HL-60/S4 treated with retinoic acid at 250 ng/mL for 4 days and 3 days (cell line): ENCODE results near the gene AKR1C4.
"Not testable (repeated sequence)": the region's sequence is repeated elsewhere in the genome, so short reads cannot be mapped to it uniquely, and the experiment has no call there.

Source experiments
- in situ Hi-C: fragments of 300-500 bp; cut with MboI; formaldehyde crosslinking; loops from 2 replicates; pipeline ENCODE4 v1.7.0; 2022; ENCODE audit warnings: low sequenced_read_pairs

Gene AKR1C4

DNA sequence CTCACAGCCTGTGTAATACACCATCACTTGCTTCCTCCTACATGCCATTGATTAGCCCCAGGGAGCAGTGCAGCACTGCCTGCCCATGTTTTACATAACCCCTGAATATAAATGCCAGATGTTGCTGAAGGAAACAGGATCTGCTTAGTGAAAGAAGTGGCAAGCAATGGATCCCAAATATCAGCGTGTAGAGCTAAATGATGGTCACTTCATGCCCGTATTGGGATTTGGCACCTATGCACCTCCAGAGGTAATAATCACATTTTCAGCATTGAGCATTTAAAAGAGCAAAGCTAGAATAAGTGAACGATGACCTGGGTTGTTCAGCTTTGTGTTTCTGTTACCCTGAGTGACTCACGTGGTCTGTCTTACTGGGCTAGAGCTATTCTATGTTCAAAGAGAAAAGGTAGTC lies at the start of gene AKR1C4:
TSS of gene AKR1C4 (plus strand) at position 136 of the 412 bp plus-strand sequence. CDS start at position 167, 31 bp downstream.
- in situ Hi-C loops = no loop called here

DNA sequence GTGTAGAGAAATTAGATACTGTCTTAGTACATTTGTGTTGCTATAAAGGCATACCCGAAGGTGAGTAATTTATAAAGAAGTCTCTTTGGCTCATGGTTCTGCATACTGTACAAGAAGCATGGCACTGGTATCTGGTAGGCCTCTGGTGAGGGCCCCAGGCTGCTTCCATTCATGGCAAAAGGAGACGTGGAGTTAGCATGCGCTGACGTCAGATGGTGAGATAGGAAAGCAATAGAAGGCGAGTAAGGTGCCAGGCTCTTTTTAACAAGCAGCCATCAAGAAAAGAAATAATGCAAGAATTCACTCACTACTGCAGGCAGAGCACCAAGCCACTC lies 49.8 kb upstream of the AKR1C4 start:
- in situ Hi-C loops = no loop called here

DNA sequence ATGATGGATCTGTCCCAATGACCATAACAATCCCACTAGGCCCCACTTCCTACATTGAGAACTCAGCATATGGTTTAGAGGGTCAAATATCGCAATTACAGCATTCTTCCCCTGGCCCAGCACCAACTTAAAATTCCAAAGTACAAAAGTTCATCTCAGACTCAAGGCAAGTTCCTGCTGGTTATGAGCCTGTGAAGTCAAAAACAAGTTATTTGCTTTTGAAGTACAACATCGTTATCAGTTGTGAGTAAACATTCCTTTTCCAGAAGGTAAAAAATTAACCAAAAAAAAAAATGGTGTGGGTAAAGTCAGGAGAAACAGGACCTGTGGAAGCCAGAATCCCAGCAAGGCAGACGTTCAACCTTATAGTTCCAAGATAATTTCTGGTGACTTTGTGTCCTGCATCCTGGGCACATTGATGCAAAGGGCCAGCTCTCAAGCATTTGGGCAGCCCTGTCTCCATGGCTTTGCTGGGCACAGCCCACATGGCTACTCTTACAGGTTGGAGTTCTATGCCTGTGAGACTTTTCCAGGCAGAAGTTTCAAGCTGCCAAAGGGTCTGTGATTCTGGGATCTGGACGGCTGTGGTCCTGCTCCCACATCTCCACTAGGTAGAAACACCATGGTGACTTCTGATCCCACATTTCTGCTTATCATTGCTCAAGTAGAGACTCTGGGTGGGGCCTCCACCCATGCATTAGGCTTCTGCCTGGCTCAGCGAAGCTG lies 49.2 kb upstream of the AKR1C4 start:
- in situ Hi-C loops = no loop called here

DNA sequence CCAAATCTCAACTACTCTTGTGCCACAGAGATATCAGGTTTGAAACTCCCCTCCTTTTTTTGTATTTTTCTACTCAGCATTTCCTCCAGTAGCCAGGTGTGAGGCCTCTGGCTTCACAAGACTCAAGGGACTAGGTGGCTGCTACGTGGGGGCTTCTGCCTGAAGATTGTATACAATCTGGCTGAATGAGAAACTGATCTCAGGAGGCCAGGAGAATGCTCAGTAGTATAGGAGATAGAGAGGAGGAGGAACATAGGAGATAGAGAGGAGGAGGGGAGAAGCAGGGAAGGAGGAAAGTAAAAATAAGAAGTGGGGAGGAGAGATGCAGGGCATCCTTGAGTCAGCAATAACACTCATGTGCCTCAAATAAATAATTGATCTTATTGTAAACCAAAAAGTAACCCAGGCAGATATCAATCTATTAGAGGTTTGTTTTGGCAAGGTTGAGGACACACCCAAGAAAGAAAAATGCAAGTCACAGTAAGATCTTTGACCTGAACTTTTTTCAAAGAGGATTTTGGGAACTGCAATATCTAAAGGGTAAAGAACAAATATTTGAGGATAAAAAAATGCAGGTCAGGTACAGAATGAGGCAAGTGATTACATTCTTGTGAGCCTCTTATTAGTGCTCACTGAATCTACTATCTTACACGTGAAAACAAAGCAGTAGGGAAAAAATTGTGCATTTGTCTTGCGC lies 48.5 kb upstream of the AKR1C4 start:
- in situ Hi-C loops = no loop called here

DNA sequence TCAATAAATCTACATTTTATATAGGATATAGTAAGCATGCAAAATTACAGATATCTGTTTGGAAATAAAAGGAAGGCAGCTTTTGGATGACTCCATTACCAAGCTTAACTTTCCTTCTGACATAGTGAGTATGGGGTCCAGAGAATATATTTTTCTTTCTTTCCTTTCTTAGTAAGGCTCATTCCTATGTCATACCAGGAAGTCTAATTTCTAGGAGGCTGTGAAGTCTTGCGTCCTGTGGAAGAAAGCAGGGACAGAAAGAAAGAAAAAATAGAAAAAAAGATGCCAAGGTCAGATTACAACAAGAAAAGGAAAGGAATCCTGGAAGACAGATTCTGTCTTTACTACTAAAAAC lies 48.0 kb upstream of the AKR1C4 start:
- in situ Hi-C loops = no loop called here

DNA sequence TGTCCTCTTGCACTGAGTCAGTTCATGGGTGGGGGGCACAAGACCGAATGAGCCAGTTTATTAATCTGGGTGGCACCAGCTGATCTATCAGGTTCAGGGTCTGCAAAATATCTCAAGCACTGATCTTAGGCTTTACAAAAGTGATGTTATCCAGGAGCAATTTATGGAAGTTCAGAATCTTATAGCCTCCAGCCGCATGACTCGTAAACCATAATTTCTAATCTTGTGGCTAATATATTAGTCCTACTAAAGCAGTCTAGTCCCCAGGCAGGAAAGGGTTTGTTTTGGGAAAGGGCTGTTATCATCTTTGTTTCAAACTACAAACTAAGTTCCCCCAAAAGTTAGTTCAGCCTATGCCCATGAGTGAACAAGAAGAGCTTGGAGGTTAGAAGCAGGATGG lies 45.6 kb upstream of the AKR1C4 start:
- in situ Hi-C loops = no loop called here

DNA sequence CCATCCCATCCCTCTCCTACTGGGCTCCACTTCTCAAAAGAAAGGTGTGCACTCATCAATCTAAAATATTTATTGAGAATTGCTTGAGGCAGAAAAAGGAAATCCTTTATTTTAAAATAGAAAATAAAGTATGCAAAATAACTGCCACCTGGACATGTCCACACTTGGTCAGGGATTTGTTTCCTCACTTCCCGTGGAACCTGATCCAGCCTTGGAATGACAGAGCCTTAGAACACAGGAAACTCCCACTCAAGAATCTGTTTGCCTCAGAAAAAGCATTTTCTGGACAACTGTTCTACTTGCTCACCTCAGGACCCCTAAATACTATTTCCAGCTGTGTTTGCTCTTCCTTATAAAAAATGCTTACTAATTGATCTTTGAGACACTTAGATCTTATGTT lies 40.7 kb upstream of the AKR1C4 start:
- in situ Hi-C loops = no loop called here

DNA sequence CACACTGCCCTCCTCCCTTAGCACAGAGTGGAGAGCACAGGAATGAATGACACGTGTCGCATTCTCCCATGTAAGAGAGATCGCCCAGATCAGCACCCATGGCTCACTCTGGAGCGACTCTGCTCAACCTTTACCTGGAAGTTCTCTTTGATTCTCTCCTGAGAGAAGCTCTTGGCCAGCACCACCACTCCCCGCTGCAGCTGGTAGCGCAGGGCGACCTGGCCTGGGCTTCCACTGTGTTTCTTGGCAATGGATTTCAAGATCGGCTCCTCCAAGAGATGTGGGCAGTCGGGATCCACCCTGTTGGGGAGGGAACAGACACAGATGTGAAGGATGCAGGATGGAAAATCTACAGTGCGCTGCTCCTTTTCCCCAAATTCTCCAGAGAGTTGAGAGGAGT lies 39.1 kb upstream of the AKR1C4 start:
- in situ Hi-C loops = no loop called here

DNA sequence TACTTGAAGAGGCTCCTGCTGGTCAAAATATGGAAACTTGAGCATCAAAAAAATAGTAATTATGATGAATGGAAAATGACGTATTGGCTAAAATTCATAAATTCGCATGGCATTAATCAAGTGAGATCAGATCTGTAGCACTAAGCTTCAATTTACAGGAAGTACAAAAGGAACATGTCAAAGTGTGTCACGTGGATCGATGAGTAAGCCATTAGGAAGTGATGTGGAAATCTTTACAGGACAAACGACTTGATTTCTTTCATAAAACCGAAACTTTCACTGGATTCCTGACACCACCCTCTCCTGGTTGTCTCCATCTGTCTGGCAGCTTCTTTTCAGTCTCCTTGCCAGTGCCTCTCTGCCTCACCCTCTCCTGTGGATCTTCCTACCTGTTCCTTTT lies 37.5 kb upstream of the AKR1C4 start:
- in situ Hi-C loops = no loop called here

DNA sequence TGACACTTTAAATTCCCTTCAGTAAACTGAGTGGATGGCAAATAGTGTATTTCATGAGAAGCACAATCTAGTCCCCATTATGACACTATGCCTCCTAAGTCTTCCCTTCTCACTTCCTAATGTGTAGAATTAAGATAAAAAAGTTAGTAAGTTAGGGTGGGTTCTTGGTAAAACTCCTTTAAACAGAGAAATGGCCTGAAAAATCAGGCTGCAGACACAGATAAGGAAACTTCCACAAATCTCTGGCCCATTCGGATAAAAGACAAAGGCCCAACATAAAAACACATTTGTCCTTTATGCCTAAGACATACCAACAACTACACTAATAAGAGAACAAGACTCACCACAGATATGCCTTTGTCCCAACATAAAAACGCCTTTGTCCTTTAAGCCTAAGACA lies 33.1 kb upstream of the AKR1C4 start:
- in situ Hi-C loops = no loop called here

DNA sequence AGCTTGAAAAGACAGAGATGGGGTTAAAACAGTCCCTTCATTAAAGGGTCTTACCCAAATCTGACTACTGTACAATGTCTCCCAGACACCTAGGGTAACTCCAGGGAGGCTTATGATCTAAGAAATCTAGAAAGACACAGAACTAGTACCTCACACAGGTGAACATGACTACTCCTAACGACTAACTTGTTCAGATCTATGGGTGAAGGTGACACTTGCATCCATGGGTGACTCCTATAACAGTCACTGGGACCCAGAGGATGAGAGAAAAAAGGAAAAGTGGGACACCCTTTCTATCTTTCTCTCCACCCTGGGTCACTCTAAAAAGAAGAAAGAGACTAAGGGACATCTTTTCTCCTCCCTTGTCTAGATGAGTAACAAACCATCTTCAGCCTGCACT lies 30.9 kb upstream of the AKR1C4 start:
- in situ Hi-C loops = no loop called here

DNA sequence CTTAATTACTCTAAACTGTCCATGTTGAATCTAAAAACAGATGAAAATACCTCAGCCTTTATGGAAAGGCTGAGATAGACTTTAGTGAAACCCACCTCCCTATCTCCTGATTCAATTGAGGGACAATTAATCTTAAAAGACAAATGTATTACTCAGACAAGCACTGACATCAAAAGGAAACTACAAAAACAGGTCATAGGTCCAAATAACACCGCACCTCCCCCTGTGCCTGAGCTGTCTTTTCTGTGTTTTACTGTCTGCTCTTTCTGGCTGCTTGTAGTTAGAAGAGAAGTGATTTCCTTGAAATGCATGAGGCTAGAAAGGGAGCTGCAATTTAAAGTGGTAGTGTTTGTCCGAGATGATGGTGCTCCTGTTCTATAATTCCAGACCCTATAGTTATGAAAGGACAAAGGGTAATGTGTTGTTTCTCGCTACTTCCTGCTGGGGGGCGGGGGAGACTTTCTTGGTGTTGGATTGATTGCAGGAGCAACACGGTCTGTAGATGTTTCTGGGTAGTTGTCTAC lies 27.7 kb upstream of the AKR1C4 start:
- in situ Hi-C loops = no loop called here

DNA sequence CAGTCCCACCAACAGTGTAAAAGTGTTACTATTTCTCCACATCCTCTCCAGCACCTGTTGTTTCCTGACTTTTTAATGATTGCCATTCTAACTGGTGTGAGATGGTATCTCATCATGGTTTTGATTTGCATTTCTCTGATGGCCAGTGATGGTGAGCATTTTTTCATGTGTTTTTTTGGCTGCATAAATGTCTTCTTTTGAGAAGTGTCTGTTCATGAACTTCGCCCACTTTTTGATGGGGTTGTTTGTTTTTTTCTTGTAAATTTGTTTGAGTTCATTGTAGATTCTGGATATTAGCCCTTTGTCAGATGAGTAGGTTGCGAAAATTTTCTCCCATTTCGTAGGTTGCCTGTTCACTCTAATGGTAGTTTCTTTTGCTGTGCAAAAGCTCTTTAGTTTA lies 21.1 kb upstream of the AKR1C4 start:
- in situ Hi-C loops = not testable (repeated sequence)

DNA sequence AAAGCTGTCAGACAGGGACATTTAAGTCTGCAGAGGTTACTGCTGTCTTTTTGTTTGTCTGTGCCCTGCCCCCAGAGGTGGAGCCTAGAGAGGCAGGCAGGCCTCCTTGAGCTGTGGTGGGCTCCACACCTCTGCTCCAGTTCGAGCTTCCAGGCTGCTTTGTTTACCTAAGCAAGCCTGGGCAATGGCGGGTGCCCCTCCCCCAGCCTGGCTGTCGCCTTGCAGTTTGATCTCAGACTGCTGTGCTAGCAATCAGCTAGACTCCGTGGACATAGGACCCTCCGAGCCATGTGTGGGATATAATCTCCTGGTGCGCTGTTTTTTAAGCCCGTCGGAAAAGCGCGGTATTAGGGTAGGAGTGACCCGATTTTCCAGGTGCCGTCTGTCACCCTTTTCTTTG lies 16.1 kb upstream of the AKR1C4 start:
- in situ Hi-C loops = not testable (repeated sequence)

DNA sequence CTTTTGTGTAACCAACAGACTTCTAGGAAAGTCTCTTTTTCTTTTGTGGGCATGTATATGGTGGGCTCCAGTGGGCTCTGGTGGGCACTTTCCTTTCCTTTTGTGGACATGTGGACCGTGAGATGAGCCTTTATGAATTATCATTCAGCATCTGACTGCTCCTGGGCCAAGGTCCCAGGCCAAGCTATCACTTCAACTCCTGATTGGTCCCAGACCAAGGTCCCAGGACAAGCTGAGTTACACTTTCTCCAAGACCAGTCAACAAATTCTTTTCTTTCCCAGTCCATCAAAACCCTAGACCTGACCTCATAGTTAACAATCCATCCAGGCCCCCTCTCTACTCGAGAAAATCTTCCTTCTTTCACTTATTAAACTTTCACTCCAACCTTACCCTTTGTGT lies 12.7 kb upstream of the AKR1C4 start:
- in situ Hi-C loops = no loop called here

DNA sequence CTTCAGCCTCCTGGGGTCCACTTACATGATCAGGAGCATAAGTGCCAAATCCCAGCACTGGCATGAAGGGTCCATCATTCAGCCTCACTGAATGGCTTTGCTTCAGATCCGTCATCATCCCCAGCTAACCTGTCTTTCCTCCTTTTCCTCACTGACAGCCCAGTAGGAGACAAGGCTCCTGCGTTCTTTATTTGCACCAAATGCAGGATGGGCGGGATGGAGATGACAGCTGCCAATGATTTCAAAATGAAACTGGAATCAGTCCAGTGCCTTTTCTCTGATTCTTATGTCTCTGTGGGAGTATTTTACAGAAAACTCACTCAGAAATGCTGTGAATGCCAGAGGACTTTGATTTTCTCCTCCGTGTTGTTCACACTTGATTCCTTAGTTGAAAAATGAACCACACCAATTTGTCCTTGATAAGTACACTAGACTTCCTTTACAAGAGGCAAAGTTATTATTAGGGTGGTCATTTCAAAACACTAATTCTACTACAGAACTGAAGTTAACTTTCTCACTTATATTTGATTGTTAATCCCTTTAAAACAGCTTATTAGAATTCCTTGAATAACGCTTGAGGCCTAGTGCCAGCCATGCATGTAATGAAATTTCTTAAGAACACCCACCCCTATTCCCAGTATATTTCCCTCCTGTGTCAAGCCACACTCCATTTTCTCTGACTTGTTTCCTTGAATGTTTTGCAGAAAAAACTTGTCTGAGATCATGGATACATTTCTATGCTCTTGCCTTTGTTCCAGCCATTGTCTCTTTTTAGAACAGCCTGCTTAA lies 11.5 kb upstream of the AKR1C4 start, which contains the start of gene AKR1C8:
TSS of gene AKR1C8 (minus strand) at position 164 of the 789 bp plus-strand sequence. CDS start at position 118, 46 bp downstream.
- in situ Hi-C loops = no loop called here

DNA sequence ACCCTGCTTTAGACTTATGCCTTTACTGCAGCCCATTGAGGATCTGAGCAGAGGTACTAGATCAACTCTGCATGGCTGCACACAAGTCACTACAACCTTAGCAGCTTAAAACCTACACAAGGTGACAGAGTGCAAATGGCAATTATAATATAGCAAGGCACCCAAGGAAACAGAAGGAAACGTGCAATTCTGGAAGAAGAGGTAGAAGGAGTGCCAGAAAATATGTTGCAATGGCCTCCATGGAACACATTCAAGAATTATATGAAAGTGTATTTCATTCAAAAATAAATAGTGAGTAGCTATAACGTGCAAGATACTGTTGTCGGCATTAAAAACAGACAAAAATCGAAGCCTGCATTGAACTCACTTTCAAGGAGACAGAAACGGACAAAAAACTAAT lies 8.8 kb upstream of the AKR1C4 start:
- in situ Hi-C loops = no loop called here

DNA sequence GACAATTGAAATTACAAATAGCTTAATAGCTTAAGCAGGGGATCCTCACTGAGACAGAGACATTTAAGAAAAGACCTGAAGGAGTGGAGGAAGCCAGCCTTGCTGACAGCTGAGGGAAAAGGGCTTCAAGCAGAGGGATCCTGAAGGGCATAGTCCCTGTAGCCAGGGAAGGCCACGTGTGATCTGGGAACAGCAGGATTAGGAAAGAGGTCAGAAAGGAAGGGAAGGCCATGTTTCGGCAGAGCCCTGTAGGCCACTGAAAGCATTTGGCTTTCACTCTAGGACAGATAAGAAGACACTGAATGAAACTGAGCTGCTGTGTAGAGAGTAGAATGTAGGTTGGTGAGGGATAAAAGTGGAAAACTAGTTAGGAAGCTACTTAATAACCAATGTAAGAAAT lies 8.3 kb upstream of the AKR1C4 start:
- in situ Hi-C loops = no loop called here

DNA sequence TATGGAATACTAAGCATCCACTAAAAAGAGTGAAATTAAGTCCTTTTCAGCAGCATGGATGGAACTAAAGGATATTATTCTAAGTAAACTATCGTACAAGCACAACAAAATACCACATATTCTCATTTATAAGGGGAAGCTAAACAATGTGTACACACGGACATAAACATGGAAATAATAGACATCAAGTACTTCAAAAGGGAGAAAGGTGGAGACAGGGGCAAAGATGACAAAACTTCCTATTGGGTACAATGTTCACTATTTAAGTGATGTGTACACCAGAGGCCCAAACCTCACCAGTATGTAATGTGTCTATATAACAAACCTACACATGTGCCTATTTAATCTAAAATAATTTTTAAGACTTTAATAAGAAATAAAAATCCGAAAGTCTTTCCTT lies 2.2 kb upstream of the AKR1C4 start:
- in situ Hi-C loops = no loop called here

DNA sequence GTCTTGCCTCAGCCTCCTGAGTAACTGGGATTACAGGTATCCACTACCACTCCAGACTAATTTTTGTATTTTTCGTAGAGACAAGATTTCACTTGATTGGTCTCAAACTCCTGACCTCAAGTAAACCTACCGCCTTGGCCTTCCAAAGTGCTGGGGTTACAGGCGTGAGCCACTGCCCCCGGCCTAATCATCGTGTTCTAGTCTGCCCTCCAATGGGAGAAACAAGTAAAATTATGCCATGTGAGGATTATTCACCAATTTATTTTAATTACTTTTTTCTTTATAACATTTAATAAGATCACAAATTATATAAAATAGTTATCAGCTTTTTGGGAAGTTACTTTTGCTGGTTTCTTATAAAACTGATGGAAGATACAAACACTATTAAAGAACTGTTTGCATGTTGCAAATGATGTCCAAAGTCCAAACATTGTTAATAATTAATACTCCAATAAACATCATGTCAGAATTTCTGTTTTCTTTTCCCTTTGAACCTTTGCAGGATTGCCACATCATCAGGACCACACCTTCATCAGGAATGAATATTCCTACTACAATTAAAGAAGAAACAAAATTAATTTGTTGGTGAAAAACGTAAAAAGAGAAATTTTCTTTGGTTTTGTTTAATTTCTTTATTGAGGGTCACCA lies 786 bp upstream of the AKR1C4 start:
- in situ Hi-C loops = no loop called here

DNA sequence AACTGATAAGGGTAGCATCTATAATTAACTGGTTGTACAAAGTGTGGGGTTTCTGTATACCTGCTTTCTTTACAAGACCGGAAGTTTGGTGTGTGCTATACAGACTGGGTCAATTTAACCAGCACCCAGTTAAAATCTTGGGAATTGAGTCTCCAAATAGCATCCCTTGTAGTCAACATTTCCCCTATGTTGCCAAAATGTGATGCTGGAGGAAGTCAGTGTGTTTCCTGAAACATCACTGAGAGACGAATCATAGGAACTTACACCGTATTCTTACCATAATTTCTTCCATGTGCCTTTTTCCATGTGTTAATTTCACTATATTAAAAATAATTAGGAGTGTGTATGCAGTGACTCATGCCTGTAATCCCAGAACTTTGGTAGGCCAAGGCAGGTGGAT lies 1.7 kb downstream of the AKR1C4 start:
- in situ Hi-C loops = no loop called here
